HG02642 (cell line): ENCODE measurements around the gene DHX58.

Experiments
- ATAC-seq: cut with Tn5 transposase; IDR thresholded peaks from one replicate; pipeline ENCODE4 v1.9.1; 2021; ENCODE audit warnings: mild to moderate bottlenecking; ENCODE audit not compliant: unreplicated experiment, poor library complexity

Gene DHX58

DNA sequence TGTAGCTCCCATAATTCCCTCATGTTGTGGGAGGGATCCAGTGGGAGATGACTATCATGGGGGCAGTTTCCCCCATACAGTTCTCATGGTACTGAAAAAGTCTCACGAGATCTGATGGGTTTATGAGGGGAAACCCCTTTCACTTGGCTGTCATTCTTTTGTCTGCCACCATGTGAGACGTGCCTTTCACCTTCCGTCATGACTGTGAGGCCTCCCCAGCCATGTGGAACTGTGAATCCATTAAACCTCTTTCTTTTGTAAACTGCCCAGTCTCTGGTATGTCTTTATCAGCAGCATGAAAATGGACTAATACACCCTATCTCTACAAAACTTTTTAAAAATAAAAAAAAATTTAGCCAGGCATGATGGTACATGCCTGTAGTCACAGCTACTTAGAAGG is 55.9 kb downstream of the DHX58 start:
- no peak for ATAC-seq

DNA sequence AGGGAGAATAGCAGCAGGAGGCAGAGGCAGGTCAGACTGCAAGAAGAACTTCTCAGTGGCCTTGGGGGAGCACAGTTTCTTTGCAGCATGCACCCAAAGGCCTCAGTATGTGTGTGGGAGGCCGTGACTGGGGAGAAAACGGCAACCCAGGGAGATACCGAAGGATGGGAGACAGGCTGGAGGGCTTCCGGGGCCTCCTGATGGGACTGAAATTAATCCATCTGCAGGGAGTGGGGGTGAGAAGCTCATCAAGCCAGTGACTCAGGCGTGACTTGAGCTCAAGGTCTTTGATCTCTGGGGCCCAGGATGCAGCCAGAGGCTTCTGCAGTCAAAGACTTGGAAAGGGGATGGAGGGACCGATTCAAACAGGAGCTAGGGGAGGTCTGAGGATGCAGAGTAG is 57.0 kb downstream of the DHX58 start:
- ATAC-seq: no peak

DNA sequence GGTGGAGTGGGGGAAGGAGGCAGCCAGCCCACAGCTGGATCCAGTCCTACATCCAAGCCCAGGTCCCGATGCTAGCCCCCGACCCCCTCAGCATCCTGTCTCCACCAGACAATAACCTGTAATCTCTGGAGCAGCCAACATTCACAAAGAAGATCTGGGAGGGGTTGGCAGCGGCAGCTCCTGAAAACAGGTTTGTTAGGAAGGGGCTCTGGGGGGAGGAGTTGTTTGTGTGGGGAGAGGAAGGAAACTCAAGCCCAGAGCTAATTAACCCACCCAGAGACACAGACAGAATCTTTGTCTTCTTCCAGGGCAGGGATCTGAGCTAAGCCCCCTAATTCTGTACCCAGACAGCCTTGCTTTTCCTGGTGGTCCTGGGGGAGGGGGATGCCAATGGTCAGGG is 57.5 kb downstream of the DHX58 start:
- no peak for ATAC-seq

DNA sequence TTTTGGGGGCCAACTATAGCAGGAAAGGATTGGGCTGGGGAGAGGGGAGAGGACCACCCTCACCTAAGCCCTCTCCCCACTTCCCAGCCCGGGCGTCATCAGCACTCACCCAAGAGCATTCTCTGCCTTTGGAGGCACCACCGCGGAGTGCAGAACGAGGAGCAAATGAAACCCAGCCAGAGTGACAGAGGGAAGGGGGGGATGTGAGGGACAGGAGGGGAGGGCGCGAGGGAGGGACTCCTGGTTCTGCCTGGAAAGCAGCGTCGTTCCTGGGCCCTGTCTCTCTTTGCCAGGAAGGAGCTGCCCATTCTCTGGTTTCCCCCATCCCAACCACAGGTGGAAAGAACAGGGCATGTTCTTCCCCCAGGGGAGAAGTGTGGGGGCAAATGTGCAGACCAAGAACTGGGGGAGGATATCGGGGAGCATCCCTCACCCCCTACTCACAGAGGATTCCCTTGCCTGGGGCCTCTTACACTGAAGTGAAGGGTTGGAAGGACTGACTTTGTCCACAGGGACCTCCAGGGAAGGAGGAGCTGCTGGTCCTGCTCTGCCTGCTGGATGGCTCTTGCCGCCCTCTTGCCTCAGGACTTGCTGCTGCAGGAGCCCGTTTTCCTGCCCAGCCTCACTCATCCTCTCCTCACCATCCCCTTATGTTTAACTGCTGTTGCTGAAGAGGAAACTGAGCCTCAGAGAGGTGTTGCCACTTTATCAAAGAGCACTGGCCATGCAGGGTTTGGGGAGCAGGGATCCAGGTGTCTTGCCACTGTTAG is 58.6 kb downstream of the DHX58 start:
- no peak for ATAC-seq

DNA sequence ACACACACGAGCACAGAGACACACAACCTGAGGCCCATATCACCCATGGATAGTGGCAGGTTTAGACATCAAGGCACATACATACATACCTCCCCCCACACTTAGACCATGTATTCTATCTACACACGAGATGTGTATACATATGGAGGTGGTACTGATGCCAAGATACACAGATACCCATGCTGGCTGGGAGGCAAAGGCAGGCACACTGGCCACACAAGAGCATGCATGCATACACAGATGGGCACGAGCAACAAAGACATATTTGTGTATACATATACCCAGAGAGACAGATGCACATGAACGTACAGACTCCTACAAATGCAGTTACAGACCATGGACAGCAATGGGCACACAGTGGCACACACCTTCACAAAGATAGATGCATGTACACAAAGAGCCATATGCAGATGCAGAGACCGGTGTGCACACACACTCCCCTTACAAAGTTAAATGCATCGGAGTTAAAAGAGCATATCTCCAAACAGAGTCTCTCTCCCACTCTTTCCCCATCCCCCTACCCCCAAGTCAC is 60.1 kb downstream of the DHX58 start:
- no peak for ATAC-seq

DNA sequence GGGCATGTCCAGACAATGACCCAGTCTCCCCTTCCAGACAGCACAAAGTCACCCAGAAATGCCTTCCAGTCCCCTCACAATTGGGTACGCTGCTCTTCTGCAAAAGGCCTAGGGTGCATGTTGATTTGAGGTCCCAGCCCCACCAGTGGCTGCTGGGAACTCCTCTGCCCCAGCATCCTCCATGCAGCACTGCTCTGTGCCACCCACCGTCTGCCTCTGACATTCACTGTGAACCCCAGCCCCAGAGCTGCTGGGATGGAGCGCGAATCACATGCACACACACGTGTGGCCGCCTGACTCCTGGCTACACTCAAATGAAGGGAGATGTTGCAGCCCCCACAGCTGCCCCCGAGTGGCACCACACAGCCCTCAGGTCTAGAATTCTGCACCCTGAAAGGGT is 60.9 kb downstream of the DHX58 start:
- ATAC-seq: no peak
